AG09309 (cell line): Measurements from ENCODE around the gene GNAZ.

ENCODE experiments used
- DNase-seq: peaks from one replicate; pipeline ENCODE4 v3.0.0-alpha.2; 2010; ENCODE audit warnings: low read depth
- H3K4me3 ChIP-seq: 2 replicates; pipeline ENCODE4 v1.5.1; 2011; ENCODE audit warnings: mild to moderate bottlenecking, low read depth, low read length, moderate library complexity; ENCODE audit not compliant: control insufficient read depth
- CTCF ChIP-seq: IDR thresholded peaks from 2 replicates; pipeline ENCODE4 v1.5.1; 2011; ENCODE audit warnings: mild to moderate bottlenecking, low read depth, low read length, inconsistent platforms; ENCODE audit not compliant: insufficient read depth, control insufficient read depth; ENCODE audit errors: missing control alignments

GNAZ gene

GRCh38 chr22:23155831-23156230, 85.5 kb downstream of the GNAZ start:
- no peak for TF ChIP-seq CTCF
- H3K4me3 ChIP-seq = no peak overlapping the region
- no peak for DNase-seq

- H3K4me3 ChIP-seq = no peak overlapping the region
- no peak for TF ChIP-seq CTCF
- DNase-seq = no peak
Measured at GRCh38 chr22:23156286-23156685, 86.0 kb downstream of the GNAZ start.

GRCh38 chr22:23157560-23158515, 87.5 kb downstream of the GNAZ start:
- TF ChIP-seq CTCF = no peak
- DNase-seq = no peak
- H3K4me3 ChIP-seq = no peak overlapping the region

GRCh38 chr22:23158516-23159290, 88.4 kb downstream of the GNAZ start:
- no peak for TF ChIP-seq CTCF
- no peak overlapping the region for H3K4me3 ChIP-seq
- DNase-seq = no peak

GRCh38 chr22:23159291-23159630, 88.9 kb downstream of the GNAZ start:
- H3K4me3 ChIP-seq = no peak overlapping the region
- DNase-seq = no peak
- no peak for TF ChIP-seq CTCF

- DNase-seq = no peak
- TF ChIP-seq CTCF = no peak
- no peak overlapping the region for H3K4me3 ChIP-seq
Measured at GRCh38 chr22:23161029-23161428, 90.7 kb downstream of the GNAZ start.
